ENCODE results near the gene LYSMD4.

LYSMD4 gene

GRCh38 chr15:99729920-99730319, 3.3 kb downstream of the LYSMD4 start:
- no peak for DNase-seq

- no peak for DNase-seq
Observed at GRCh38 chr15:99729327-99729726, 3.9 kb downstream of the LYSMD4 start.

GRCh38 chr15:99728916-99729315, 4.3 kb downstream of the LYSMD4 start:
- DNase-seq: no peak

- DNase-seq: no peak
Observed at GRCh38 chr15:99727733-99728132, 5.5 kb downstream of the LYSMD4 start.

GRCh38 chr15:99727330-99727729, 5.9 kb downstream of the LYSMD4 start:
- DNase-seq: no peak

- no peak for DNase-seq
Observed at GRCh38 chr15:99726333-99726732, 6.9 kb downstream of the LYSMD4 start.

GRCh38 chr15:99722406-99722805, 10.8 kb downstream of the LYSMD4 start:
- DNase-seq: no peak

- no peak for DNase-seq
Observed at GRCh38 chr15:99721896-99722295, 11.3 kb downstream of the LYSMD4 start.

GRCh38 chr15:99721104-99721778, 12.0 kb downstream of the LYSMD4 start:
- no peak for DNase-seq

GRCh38 chr15:99720533-99720932, 12.7 kb downstream of the LYSMD4 start:
- DNase-seq: no peak

- DNase-seq: no peak
Observed at GRCh38 chr15:99719096-99719541, 14.1 kb downstream of the LYSMD4 start.

GRCh38 chr15:99718421-99718820, 14.8 kb downstream of the LYSMD4 start:
- no peak for DNase-seq

- no peak for DNase-seq
Observed at GRCh38 chr15:99717161-99718009, 15.9 kb downstream of the LYSMD4 start.

- DNase-seq: no peak
Observed at GRCh38 chr15:99716540-99717095, 16.6 kb downstream of the LYSMD4 start.

GRCh38 chr15:99712415-99712814, 20.8 kb downstream of the LYSMD4 start:
- no peak for DNase-seq

GRCh38 chr15:99711625-99712024, 21.6 kb downstream of the LYSMD4 start:
- DNase-seq: no peak

GRCh38 chr15:99709243-99709986, 23.8 kb downstream of the LYSMD4 start:
- no peak for DNase-seq

GRCh38 chr15:99708563-99708962, 24.7 kb downstream of the LYSMD4 start:
- no peak for DNase-seq

- no peak for DNase-seq
Observed at GRCh38 chr15:99707473-99708270, 25.6 kb downstream of the LYSMD4 start.

- DNase-seq: no peak
Observed at GRCh38 chr15:99706557-99707303, 26.5 kb downstream of the LYSMD4 start.

GRCh38 chr15:99704444-99704838, 28.8 kb downstream of the LYSMD4 start:
- no peak for DNase-seq

Measured in activated CD8-positive, alpha-beta memory T cell treated with anti-CD3 and anti-CD28 coated beads, Interleukin-2, amount 50 U/mL, for 48 hours (primary cell).